ENCODE measurements around the gene SPATS2L. TPM values are rescaled to one million over a fixed set of nuclear protein-coding genes. Genes with fewer than 3 reads are reported as not detected.

Gene SPATS2L
- total and polyA plus RNA-seq, 8 donors = 81.2 to 96.7 (median 91.2) TPM

- H3K4me3 ChIP-seq = no peak overlapping the region
- no peak for TF ChIP-seq CTCF (IDR thresholded peaks at IDR 0.05)
- H3K9me3 ChIP-seq = no peaks in the 10 kb centered on the region
- DNase-seq (no peak), ATAC-seq (no peak)
- no peaks in the 10 kb centered on the region for H3K4me1 ChIP-seq
- H3K27me3 ChIP-seq = no peaks in the 10 kb centered on the region
- no peak overlapping the region for H3K27ac ChIP-seq
- H3K36me3 ChIP-seq = peaks cover 0 to 72% of the 10 kb centered on the region in 2 donors
- intact Hi-C loops (cut with DNase I) = no loop called here
Observed at GRCh38 chr2:200470230-200470629, 163.7 kb downstream of the SPATS2L start.

GRCh38 chr2:200471324-200471848 is 164.9 kb downstream of the SPATS2L start:
- ATAC-seq (peak; percentile 22), DNase-seq (peak in 1 of 4 donors; percentile 12)
- Histone ChIP-seq H3K9me3 (no peaks in the 10 kb centered on the region), H3K4me1 (no peaks in the 10 kb centered on the region), H3K27me3 (no peaks in the 10 kb centered on the region), H3K36me3 (peaks cover 0 to 82% of the 10 kb centered on the region in 2 donors), H3K27ac (no peak overlapping the region), H3K4me3 (no peak overlapping the region)
- intact Hi-C loops (cut with DNase I) = no loop called here
- peak; percentile 3 to 14 for TF ChIP-seq CTCF (IDR thresholded peaks at IDR 0.05)

GRCh38 chr2:200471928-200472645 is 165.6 kb downstream of the SPATS2L start:
- no peaks in the 10 kb centered on the region for H3K9me3 ChIP-seq
- H3K27ac ChIP-seq = no peak overlapping the region
- no peak overlapping the region for H3K4me3 ChIP-seq
- H3K27me3 ChIP-seq = no peaks in the 10 kb centered on the region
- DNase-seq (no peak), ATAC-seq (no peak)
- H3K4me1 ChIP-seq = no peaks in the 10 kb centered on the region
- H3K36me3 ChIP-seq = peaks cover 0 to 83% of the 10 kb centered on the region in 2 donors
- no peak for TF ChIP-seq CTCF (IDR thresholded peaks at IDR 0.05)
- intact Hi-C loops (cut with DNase I) = no loop called here

- Histone ChIP-seq H3K4me3 (no peak overlapping the region), H3K36me3 (peaks cover 0 to 85% of the 10 kb centered on the region in 2 donors), H3K27ac (no peak overlapping the region), H3K9me3 (no peaks in the 10 kb centered on the region), H3K27me3 (no peaks in the 10 kb centered on the region), H3K4me1 (no peaks in the 10 kb centered on the region)
- ATAC-seq = no peak
- intact Hi-C loops (cut with DNase I) = no loop called here
- no peak for TF ChIP-seq CTCF (IDR thresholded peaks at IDR 0.05)
- no peak for DNase-seq
Observed at GRCh38 chr2:200472853-200473464, 166.5 kb downstream of the SPATS2L start.

- Histone ChIP-seq H3K27me3 (no peaks in the 10 kb centered on the region), H3K27ac (no peak overlapping the region), H3K9me3 (no peaks in the 10 kb centered on the region), H3K4me3 (no peak overlapping the region), H3K36me3 (peaks cover 0 to 68% of the 10 kb centered on the region in 2 donors), H3K4me1 (peaks cover 0 to 9% of the 10 kb centered on the region in 2 donors)
- intact Hi-C loops (cut with DNase I) = no loop called here
- ATAC-seq (no peak), DNase-seq (no peak)
- no peak for TF ChIP-seq CTCF (IDR thresholded peaks at IDR 0.05)
Observed at GRCh38 chr2:200475795-200476194, 169.3 kb downstream of the SPATS2L start.
